A673 (cell line): Measurements from ENCODE around the gene EWSR1. TPM values are rescaled to one million over a fixed set of nuclear protein-coding genes. Genes with fewer than 3 reads are reported as not detected.

Experiments
- BruUV-seq: library from RNA; stranded (reverse); fragments of 400-500 nt; replicated peaks from 2 replicates; lab custom pipeline; 2021; lab: Mats Ljungman, UMichigan
- CTCF ChIA-PET: fragments of 300-600 bp; sonication (Branson Sonifier 250); formaldehyde crosslinking; loops from one replicate; lab custom pipeline; 2022; ENCODE audit warnings: antibody characterized with exemption; lab: Charles Lee
- POLR2A ChIA-PET: fragments of 300-600 bp; sonication (Branson Sonifier 250); formaldehyde crosslinking; loops from one replicate; lab custom pipeline; 2022; ENCODE audit warnings: antibody characterized with exemption; ENCODE audit not compliant: low non-redundant PET; lab: Charles Lee
- DNase-seq: peaks from one replicate; pipeline ENCODE4 v3.0.0-alpha.2; 2015; ENCODE audit warnings: low spot score
- H3K27ac ChIP-seq: fragments of 200-600 bp; sonication (generic); 2 replicates; pipeline ENCODE4 v1.5.1; 2016; ENCODE audit warnings: mixed run types, low read depth, mild to moderate bottlenecking, mixed read lengths, antibody characterized with exemption, low read length; ENCODE audit not compliant: poor library complexity, severe bottlenecking
- H3K27me3 ChIP-seq: fragments of 200-600 bp; sonication (generic); replicated peaks from 2 replicates; pipeline ENCODE4 v1.6.1; 2017; ENCODE audit warnings: mixed run types, low read depth, mild to moderate bottlenecking, mixed read lengths, antibody characterized with exemption, low read length; ENCODE audit not compliant: insufficient read depth, poor library complexity
- H3K36me3 ChIP-seq: fragments of 200-600 bp; sonication (generic); 2 replicates; pipeline ENCODE4 v1.6.1; 2016; ENCODE audit warnings: mixed run types, mild to moderate bottlenecking, mixed read lengths, antibody characterized with exemption, low read length; ENCODE audit not compliant: insufficient read depth, poor library complexity, severe bottlenecking
- H3K4me1 ChIP-seq: fragments of 200-600 bp; sonication (generic); 2 replicates; pipeline ENCODE4 v1.6.1; 2017; ENCODE audit warnings: mixed run types, mild to moderate bottlenecking, mixed read lengths, antibody characterized with exemption, low read length; ENCODE audit not compliant: insufficient read depth, poor library complexity, severe bottlenecking
- H3K4me3 ChIP-seq: fragments of 200-600 bp; sonication (generic); 2 replicates; pipeline ENCODE4 v1.5.1; 2016; ENCODE audit warnings: low read depth, mixed run types, mild to moderate bottlenecking, mixed read lengths, low read length; ENCODE audit not compliant: poor library complexity, severe bottlenecking
- H3K9me3 ChIP-seq: fragments of 200-600 bp; sonication (generic); 2 replicates; pipeline ENCODE4 v1.6.1; 2016; ENCODE audit warnings: mixed run types, low read depth, mild to moderate bottlenecking, mixed read lengths, antibody characterized with exemption, low read length; ENCODE audit not compliant: poor library complexity, severe bottlenecking
- CTCF ChIP-seq: fragments of 300-800, 200-600 bp; sonication (generic); conservative IDR thresholded peaks from 2 replicates; pipeline ENCODE4 v1.5.1; 2017; ENCODE audit warnings: low read depth, mild to moderate bottlenecking, antibody characterized with exemption, low read length, moderate library complexity, mixed read lengths
- EZH2 ChIP-seq: fragments of 200-600 bp; sonication (generic); IDR thresholded peaks from 2 replicates; pipeline ENCODE4 v1.6.1; 2017; ENCODE audit warnings: borderline replicate concordance, low read depth, mild to moderate bottlenecking, mixed read lengths, antibody characterized with exemption, low read length; ENCODE audit not compliant: poor library complexity, severe bottlenecking
- intact Hi-C: fragments of 100-400 bp; cut with micrococcal nuclease; formaldehyde crosslinking; loops from one replicate; pipeline ENCODE4 v1.10.0; 2022; ENCODE audit not compliant: unreplicated experiment
- total RNA-seq: library from RNA; stranded (reverse); gene quantifications from 2 replicates; pipeline ENCODE4 v1.2.3, GENCODE V29; 2021

EWSR1 gene
- total RNA-seq, 1 experiment from 2014 or later: 358 TPM

GRCh38 chr22:29307596-29308147 lies 39.6 kb downstream of the EWSR1 start:
- TF ChIP-seq EZH2: no peak
- TF ChIP-seq CTCF: no peak
- no peak for DNase-seq
- Histone ChIP-seq H3K4me1 (peaks cover 23% of the 10 kb centered on the region), H3K27me3 (no peaks in the 10 kb centered on the region), H3K27ac (peak overlapping the region; percentile 83), H3K9me3 (no peaks in the 10 kb centered on the region), H3K36me3 (no peaks in the 10 kb centered on the region), H3K4me3 (peak overlapping the region; percentile 60)
- ChIA-PET CTCF (no interaction called here), POLR2A (no interaction called here)
- intact Hi-C loops: no loop called here
- BruUV-seq: no TSS peak

- Histone ChIP-seq H3K9me3 (no peaks in the 10 kb centered on the region), H3K36me3 (no peaks in the 10 kb centered on the region), H3K27me3 (no peaks in the 10 kb centered on the region), H3K4me1 (peaks cover 23% of the 10 kb centered on the region), H3K27ac (no peak overlapping the region), H3K4me3 (peak overlapping the region; percentile 60)
- TF ChIP-seq CTCF: no peak
- no peak for TF ChIP-seq EZH2
- BruUV-seq: no TSS peak
- ChIA-PET CTCF (interaction anchor here (0.6 kb wide), 1 partner anchor 359 kb away, joined by 4 read pairs; no protein-coding TSS in a partner anchor), POLR2A (no interaction called here)
- intact Hi-C loops: no loop called here
- no peak for DNase-seq
Measured at GRCh38 chr22:29308148-29308790, 40.2 kb downstream of the EWSR1 start.

GRCh38 chr22:29308791-29309262 lies 40.8 kb downstream of the EWSR1 start:
- Histone ChIP-seq H3K27me3 (peaks cover 5% of the 10 kb centered on the region), H3K9me3 (no peaks in the 10 kb centered on the region), H3K27ac (no peak overlapping the region), H3K4me3 (no peak overlapping the region), H3K4me1 (peaks cover 23% of the 10 kb centered on the region), H3K36me3 (no peaks in the 10 kb centered on the region)
- intact Hi-C loops: no loop called here
- no TSS peak for BruUV-seq
- no peak for DNase-seq
- ChIA-PET POLR2A (no interaction called here), CTCF (interaction anchor here (0.6 kb wide), 1 partner anchor 359 kb away, joined by 4 read pairs; no protein-coding TSS in a partner anchor)
- TF ChIP-seq CTCF (no peak), EZH2 (no peak)
